ENCODE measurements around the gene UBE2H. TPM values are rescaled to one million over a fixed set of nuclear protein-coding genes. Genes with fewer than 3 reads are reported as not detected.
"Not testable (repeated sequence)": the region's sequence is repeated elsewhere in the genome, so short reads cannot be mapped to it uniquely, and the experiment has no call there.

UBE2H gene
- total RNA-seq, 1 donor = 69.1 TPM

- no peak overlapping the region for H3K4me3 ChIP-seq (ENCODE audit: low read depth, low read length)
- no peak for TF ChIP-seq CTCF (IDR thresholded peaks at IDR 0.05; ENCODE audit: insufficient read depth, low read depth, low read length)
- peak; percentile 33 for DNase-seq (ENCODE audit: low read depth)
Observed at GRCh38 chr7:129902788-129903422, 49.9 kb downstream of the UBE2H start.

- no peak overlapping the region for H3K4me3 ChIP-seq (ENCODE audit: low read depth, low read length)
- DNase-seq (ENCODE audit: low read depth) = peak; percentile 36
- no peak for TF ChIP-seq CTCF (IDR thresholded peaks at IDR 0.05; ENCODE audit: insufficient read depth, low read depth, low read length)
Observed at GRCh38 chr7:129898502-129899160, 54.1 kb downstream of the UBE2H start.

GRCh38 chr7:129898007-129898406 lies 54.8 kb downstream of the UBE2H start:
- no peak for TF ChIP-seq CTCF (IDR thresholded peaks at IDR 0.05; ENCODE audit: insufficient read depth, low read depth, low read length)
- no peak overlapping the region for H3K4me3 ChIP-seq (ENCODE audit: low read depth, low read length)
- DNase-seq (ENCODE audit: low read depth) = no peak

GRCh38 chr7:129896568-129897382 lies 56.0 kb downstream of the UBE2H start:
- no peak overlapping the region for H3K4me3 ChIP-seq (ENCODE audit: low read depth, low read length)
- DNase-seq (ENCODE audit: low read depth) = no peak
- no peak for TF ChIP-seq CTCF (IDR thresholded peaks at IDR 0.05; ENCODE audit: insufficient read depth, low read depth, low read length)

GRCh38 chr7:129894184-129894583 lies 58.6 kb downstream of the UBE2H start:
- not testable (repeated sequence) for H3K4me3 ChIP-seq (ENCODE audit: low read depth, low read length)

GRCh38 chr7:129890090-129890489 lies 62.7 kb downstream of the UBE2H start:
- DNase-seq (ENCODE audit: low read depth) = no peak
- no peak for TF ChIP-seq CTCF (IDR thresholded peaks at IDR 0.05; ENCODE audit: insufficient read depth, low read depth, low read length)
- no peak overlapping the region for H3K4me3 ChIP-seq (ENCODE audit: low read depth, low read length)

More at GRCh38 chr7:129894184-129894583, 58.6 kb downstream of the UBE2H start:
- DNase-seq (ENCODE audit: low read depth) = not testable (repeated sequence)

Data from fibroblast of villous mesenchyme (primary cell).